ENCODE results near the gene CLEC7A.
A peak's percentile ranks its signal among the peaks of the same experiment; 100 is the strongest.

CLEC7A gene

GRCh38 chr12:10094646-10095395 lies 35.2 kb downstream of the CLEC7A start:
- DNase-seq (ENCODE audit: low read depth) = no peak

- DNase-seq (ENCODE audit: low read depth) = no peak
Measured at GRCh38 chr12:10088955-10089900, 40.8 kb downstream of the CLEC7A start.

GRCh38 chr12:10088031-10088430 lies 42.0 kb downstream of the CLEC7A start:
- no peak for DNase-seq (ENCODE audit: low read depth)

GRCh38 chr12:10086387-10086786 lies 43.6 kb downstream of the CLEC7A start:
- DNase-seq (ENCODE audit: low read depth) = no peak

- DNase-seq (ENCODE audit: low read depth) = no peak
Measured at GRCh38 chr12:10084733-10085132, 45.3 kb downstream of the CLEC7A start.

GRCh38 chr12:10082117-10082874 lies 47.7 kb downstream of the CLEC7A start:
- DNase-seq (ENCODE audit: low read depth) = peak; percentile 5

- DNase-seq (ENCODE audit: low read depth) = no peak
Measured at GRCh38 chr12:10075451-10075850, 54.5 kb downstream of the CLEC7A start.

GRCh38 chr12:10073261-10073660 lies 56.7 kb downstream of the CLEC7A start:
- no peak for DNase-seq (ENCODE audit: low read depth)

- no peak for DNase-seq (ENCODE audit: low read depth)
Measured at GRCh38 chr12:10072131-10072530, 57.9 kb downstream of the CLEC7A start.

GRCh38 chr12:10070380-10070779 lies 59.6 kb downstream of the CLEC7A start:
- DNase-seq (ENCODE audit: low read depth) = no peak

- no peak for DNase-seq (ENCODE audit: low read depth)
Measured at GRCh38 chr12:10069976-10070375, 60.0 kb downstream of the CLEC7A start.

GRCh38 chr12:10069099-10069498 lies 60.9 kb downstream of the CLEC7A start:
- DNase-seq (ENCODE audit: low read depth) = peak; percentile 74

GRCh38 chr12:10068644-10069043 lies 61.4 kb downstream of the CLEC7A start:
- no peak for DNase-seq (ENCODE audit: low read depth)

- DNase-seq (ENCODE audit: low read depth) = peak; percentile 38
Measured at GRCh38 chr12:10067942-10068341, 62.1 kb downstream of the CLEC7A start.

- DNase-seq (ENCODE audit: low read depth) = no peak
Measured at GRCh38 chr12:10067264-10067663, 62.7 kb downstream of the CLEC7A start.

All from ELR (cell line).